NCI-H2029 (cell line): ENCODE measurements around the gene PTRH2.
"Not testable (repeated sequence)": the region's sequence is repeated elsewhere in the genome, so short reads cannot be mapped to it uniquely, and the experiment has no call there.

Experiments used
- DNase-seq: peaks from one replicate; lab custom pipeline; 2025; lab: John Stamatoyannopoulos, UW

Gene PTRH2

GRCh38 chr17:59669411-59669810 lies 37.8 kb downstream of the PTRH2 start:
- DNase-seq: no peak

- no peak for DNase-seq
Observed at GRCh38 chr17:59668816-59669215, 38.4 kb downstream of the PTRH2 start.

GRCh38 chr17:59666235-59666634 lies 41.0 kb downstream of the PTRH2 start:
- DNase-seq: no peak

- not testable (repeated sequence) for DNase-seq
Observed at GRCh38 chr17:59656624-59657023, 50.6 kb downstream of the PTRH2 start.

- no peak for DNase-seq
Observed at GRCh38 chr17:59652119-59652518, 55.1 kb downstream of the PTRH2 start.

GRCh38 chr17:59651346-59651745 lies 55.9 kb downstream of the PTRH2 start:
- DNase-seq: no peak

GRCh38 chr17:59650642-59651041 lies 56.6 kb downstream of the PTRH2 start:
- no peak for DNase-seq

- no peak for DNase-seq
Observed at GRCh38 chr17:59649886-59650285, 57.3 kb downstream of the PTRH2 start.
